Endothelial cell of umbilical vein (primary cell): ENCODE results near the gene MYLK.

Experiments used
- POLR2A ChIP-seq: IDR thresholded peaks from 2 replicates; pipeline ENCODE4 v1.6.1; 2012; ENCODE audit warnings: low read depth, mild to moderate bottlenecking, control low read depth, low read length
- TF ChIP-seq, protein P1 (sequence below): IDR thresholded peaks from 2 replicates; pipeline ENCODE4 v1.6.1; 2011; ENCODE audit not compliant: insufficient read depth, insufficient read length

GRCh38 chr3:123683505-123684154 lies 200.5 kb downstream of the MYLK start:
- TF ChIP-seq, protein P1, sequence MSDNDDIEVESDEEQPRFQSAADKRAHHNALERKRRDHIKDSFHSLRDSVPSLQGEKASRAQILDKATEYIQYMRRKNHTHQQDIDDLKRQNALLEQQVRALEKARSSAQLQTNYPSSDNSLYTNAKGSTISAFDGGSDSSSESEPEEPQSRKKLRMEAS = no peak
- no peak for TF ChIP-seq POLR2A
